ENCODE data around the gene UFD1.

UFD1 gene

GRCh38 chr22:19453718-19454117 is 25.3 kb downstream of the UFD1 start:
- no peaks in the 10 kb centered on the region for H4K20me1 ChIP-seq (ENCODE audit: insufficient read depth, low read length)
- H3K79me2 ChIP-seq (ENCODE audit: low read length), result peaks cover 2% of the 10 kb centered on the region
- H3K4me2 ChIP-seq (ENCODE audit: low read length), result no peak overlapping the region
- peaks cover 56% of the 10 kb centered on the region for H3K36me3 ChIP-seq (replicated peaks; ENCODE audit: low read depth, low read length)
- H2AFZ ChIP-seq (ENCODE audit: low read depth, low read length), result no peak overlapping the region
- H3K4me1 ChIP-seq (ENCODE audit: low read length), result peaks cover 9% of the 10 kb centered on the region
- no peaks in the 10 kb centered on the region for H3K9me3 ChIP-seq (ENCODE audit: insufficient read depth, low read length)
- no peak overlapping the region for H3K4me3 ChIP-seq (ENCODE audit: low read length)
- H3K9ac ChIP-seq (ENCODE audit: low read length), result no peak overlapping the region
- H3K27me3 ChIP-seq (ENCODE audit: low read depth, low read length), result no peaks in the 10 kb centered on the region
- H3K27ac ChIP-seq (ENCODE audit: low read length), result no peak overlapping the region
- TF ChIP-seq CTCF (IDR thresholded peaks at IDR 0.05; ENCODE audit: low read depth, low read length) (no peak), EZH2phosphoT487 (IDR thresholded peaks at IDR 0.05; ENCODE audit: low read depth) (no peak)

DNA sequence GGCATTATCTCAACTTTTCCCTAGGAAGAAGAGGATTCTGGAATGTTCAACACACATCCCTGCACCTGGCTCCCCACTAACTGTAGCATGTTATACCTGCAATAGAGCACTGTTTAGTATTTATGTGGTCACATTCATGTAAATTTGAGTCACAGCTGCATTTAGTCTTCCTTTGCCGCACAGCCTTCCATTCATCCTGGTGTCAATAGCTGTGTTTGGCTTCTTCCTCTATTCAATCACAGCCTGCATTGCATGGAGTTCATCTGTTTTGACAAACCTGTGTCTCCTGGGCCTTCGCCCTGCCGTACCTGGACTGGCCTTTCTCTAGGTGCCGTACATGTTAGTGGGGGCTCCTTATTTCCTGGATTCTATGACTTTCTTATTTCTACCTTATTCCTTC is 27.4 kb downstream of the UFD1 start:
- Histone ChIP-seq H3K27me3 (ENCODE audit: low read depth, low read length) (no peaks in the 10 kb centered on the region), H2AFZ (ENCODE audit: low read depth, low read length) (no peak overlapping the region), H3K4me2 (ENCODE audit: low read length) (no peak overlapping the region), H3K4me3 (ENCODE audit: low read length) (no peak overlapping the region), H3K79me2 (ENCODE audit: low read length) (peaks cover 21% of the 10 kb centered on the region), H3K9me3 (ENCODE audit: insufficient read depth, low read length) (no peaks in the 10 kb centered on the region), H3K4me1 (ENCODE audit: low read length) (peaks cover 17% of the 10 kb centered on the region), H3K27ac (ENCODE audit: low read length) (no peak overlapping the region), H4K20me1 (ENCODE audit: insufficient read depth, low read length) (peaks cover 1% of the 10 kb centered on the region; the same call in 1 of the 2 replicates), H3K36me3 (replicated peaks; ENCODE audit: low read depth, low read length) (peaks cover 46% of the 10 kb centered on the region), H3K9ac (ENCODE audit: low read length) (no peak overlapping the region)
- TF ChIP-seq CTCF (IDR thresholded peaks at IDR 0.05; ENCODE audit: low read depth, low read length), result no peak
- no peak for TF ChIP-seq EZH2phosphoT487 (IDR thresholded peaks at IDR 0.05; ENCODE audit: low read depth)

GRCh38 chr22:19450363-19451175 is 28.4 kb downstream of the UFD1 start:
- Histone ChIP-seq H3K36me3 (replicated peaks; ENCODE audit: low read depth, low read length) (peaks cover 36% of the 10 kb centered on the region), H3K9me3 (ENCODE audit: insufficient read depth, low read length) (no peaks in the 10 kb centered on the region), H3K4me2 (ENCODE audit: low read length) (no peak overlapping the region), H3K27ac (ENCODE audit: low read length) (no peak overlapping the region), H2AFZ (ENCODE audit: low read depth, low read length) (no peak overlapping the region), H3K9ac (ENCODE audit: low read length) (no peak overlapping the region), H3K4me1 (ENCODE audit: low read length) (peaks cover 22% of the 10 kb centered on the region), H3K79me2 (ENCODE audit: low read length) (peaks cover 31% of the 10 kb centered on the region), H4K20me1 (ENCODE audit: insufficient read depth, low read length) (peaks cover 6% of the 10 kb centered on the region; the same call in 1 of the 2 replicates), H3K27me3 (ENCODE audit: low read depth, low read length) (no peaks in the 10 kb centered on the region), H3K4me3 (ENCODE audit: low read length) (no peak overlapping the region)
- no peak for TF ChIP-seq EZH2phosphoT487 (IDR thresholded peaks at IDR 0.05; ENCODE audit: low read depth)

- peaks cover 42% of the 10 kb centered on the region for H3K36me3 ChIP-seq (replicated peaks; ENCODE audit: low read depth, low read length)
- H2AFZ ChIP-seq (ENCODE audit: low read depth, low read length), result no peak overlapping the region
- H3K4me2 ChIP-seq (ENCODE audit: low read length), result peak overlapping the region; percentile 94
- TF ChIP-seq CTCF (IDR thresholded peaks at IDR 0.05; ENCODE audit: low read depth, low read length), result no peak
- no peak for TF ChIP-seq EZH2phosphoT487 (IDR thresholded peaks at IDR 0.05; ENCODE audit: low read depth)
- peaks cover 22% of the 10 kb centered on the region for H3K4me1 ChIP-seq (ENCODE audit: low read length)
- peak overlapping the region; percentile 38 for H3K27ac ChIP-seq (ENCODE audit: low read length)
- H3K9me3 ChIP-seq (ENCODE audit: insufficient read depth, low read length), result no peaks in the 10 kb centered on the region
- H3K27me3 ChIP-seq (ENCODE audit: low read depth, low read length), result no peaks in the 10 kb centered on the region
- peaks cover 42% of the 10 kb centered on the region for H3K79me2 ChIP-seq (ENCODE audit: low read length)
- no peak overlapping the region for H3K9ac ChIP-seq (ENCODE audit: low read length)
- peaks cover 14% of the 10 kb centered on the region; the same call in 1 of the 2 replicates for H4K20me1 ChIP-seq (ENCODE audit: insufficient read depth, low read length)
- no peak overlapping the region for H3K4me3 ChIP-seq (ENCODE audit: low read length)
Observed at GRCh38 chr22:19449422-19449767, 29.6 kb downstream of the UFD1 start.
